Osteocyte (in vitro differentiated cells): ENCODE results near the gene CLDN19. TPM values are rescaled to one million over a fixed set of nuclear protein-coding genes. Genes with fewer than 3 reads are reported as not detected.

Source experiments
- DNase-seq: peaks from one replicate; pipeline ENCODE4 v3.0.0; 2021; ENCODE audit warnings: mixed read lengths; ENCODE audit not compliant: unreplicated experiment; ENCODE audit errors: extremely low spot score
- H3K27ac Mint-ChIP-seq: one replicate; pipeline ENCODE4 v1.8.0; 2021; ENCODE audit warnings: mild to moderate bottlenecking, mixed read lengths; ENCODE audit not compliant: unreplicated experiment
- H3K27me3 Mint-ChIP-seq: one replicate; pipeline ENCODE4 v1.8.0; 2021; ENCODE audit warnings: mixed read lengths; ENCODE audit not compliant: unreplicated experiment
- H3K36me3 Mint-ChIP-seq: one replicate; pipeline ENCODE4 v1.8.0; 2021; ENCODE audit warnings: mixed read lengths; ENCODE audit not compliant: unreplicated experiment
- H3K4me1 Mint-ChIP-seq: one replicate; pipeline ENCODE4 v1.8.0; 2021; ENCODE audit warnings: mixed read lengths; ENCODE audit not compliant: unreplicated experiment
- H3K4me3 Mint-ChIP-seq: one replicate; pipeline ENCODE4 v1.8.0; 2021; ENCODE audit warnings: mild to moderate bottlenecking, moderate library complexity, mixed read lengths; ENCODE audit not compliant: unreplicated experiment
- H3K9me3 Mint-ChIP-seq: one replicate; pipeline ENCODE4 v1.8.0; 2021; ENCODE audit warnings: mixed read lengths; ENCODE audit not compliant: unreplicated experiment
- total RNA-seq: library from RNA; stranded (reverse); gene quantifications from 2 replicates; pipeline ENCODE4 v1.2.1, GENCODE V29; 2021
- TF ChIP-seq, protein P1 (sequence below): fragments of 200-600 bp; sonication (generic); IDR thresholded peaks from 2 replicates; pipeline ENCODE4 v1.5.0; 2021; ENCODE audit warnings: antibody characterized with exemption, mild to moderate bottlenecking, moderate library complexity

The CLDN19 gene
- total RNA-seq, 1 donor from 2014 or later: not detected

DNA sequence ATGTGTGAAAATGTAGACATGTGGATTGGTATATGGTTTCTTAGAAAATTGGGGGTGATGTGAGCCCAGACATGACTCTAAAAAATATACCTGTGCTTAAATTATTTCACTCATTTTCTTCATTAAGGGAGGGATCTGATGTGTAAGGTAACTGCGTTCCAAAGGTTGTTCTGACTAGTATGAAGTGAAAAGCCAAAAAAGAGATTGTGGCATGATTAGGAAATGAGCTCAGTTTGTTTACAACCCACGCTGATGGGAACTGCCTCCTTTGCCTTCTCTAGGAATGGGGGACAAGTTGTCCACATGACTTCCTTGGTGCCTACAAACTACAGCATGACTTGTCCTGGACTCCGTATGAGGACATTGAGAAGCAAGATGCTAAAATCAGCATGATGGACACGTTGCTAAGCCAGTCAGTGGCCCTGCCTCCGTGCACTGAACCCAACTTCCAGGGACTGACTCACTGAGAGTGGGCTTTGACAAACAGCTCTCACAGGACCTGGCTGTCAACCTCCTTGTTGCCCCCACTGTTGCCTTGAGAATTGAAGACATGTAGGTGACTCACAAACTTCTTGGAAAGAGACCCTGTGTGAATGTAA, 35.0 kb upstream of the CLDN19 start:
- H3K9me3 Mint-ChIP-seq: no peaks in the 10 kb centered on the region
- no peak for DNase-seq
- H3K4me1 Mint-ChIP-seq: peaks cover 9% of the 10 kb centered on the region
- no peaks in the 10 kb centered on the region for H3K27me3 Mint-ChIP-seq
- peaks cover 41% of the 10 kb centered on the region for H3K36me3 Mint-ChIP-seq
- no peak overlapping the region for H3K4me3 Mint-ChIP-seq
- TF ChIP-seq, protein P1, sequence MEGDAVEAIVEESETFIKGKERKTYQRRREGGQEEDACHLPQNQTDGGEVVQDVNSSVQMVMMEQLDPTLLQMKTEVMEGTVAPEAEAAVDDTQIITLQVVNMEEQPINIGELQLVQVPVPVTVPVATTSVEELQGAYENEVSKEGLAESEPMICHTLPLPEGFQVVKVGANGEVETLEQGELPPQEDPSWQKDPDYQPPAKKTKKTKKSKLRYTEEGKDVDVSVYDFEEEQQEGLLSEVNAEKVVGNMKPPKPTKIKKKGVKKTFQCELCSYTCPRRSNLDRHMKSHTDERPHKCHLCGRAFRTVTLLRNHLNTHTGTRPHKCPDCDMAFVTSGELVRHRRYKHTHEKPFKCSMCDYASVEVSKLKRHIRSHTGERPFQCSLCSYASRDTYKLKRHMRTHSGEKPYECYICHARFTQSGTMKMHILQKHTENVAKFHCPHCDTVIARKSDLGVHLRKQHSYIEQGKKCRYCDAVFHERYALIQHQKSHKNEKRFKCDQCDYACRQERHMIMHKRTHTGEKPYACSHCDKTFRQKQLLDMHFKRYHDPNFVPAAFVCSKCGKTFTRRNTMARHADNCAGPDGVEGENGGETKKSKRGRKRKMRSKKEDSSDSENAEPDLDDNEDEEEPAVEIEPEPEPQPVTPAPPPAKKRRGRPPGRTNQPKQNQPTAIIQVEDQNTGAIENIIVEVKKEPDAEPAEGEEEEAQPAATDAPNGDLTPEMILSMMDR: no peak
- no peak overlapping the region for H3K27ac Mint-ChIP-seq

DNA sequence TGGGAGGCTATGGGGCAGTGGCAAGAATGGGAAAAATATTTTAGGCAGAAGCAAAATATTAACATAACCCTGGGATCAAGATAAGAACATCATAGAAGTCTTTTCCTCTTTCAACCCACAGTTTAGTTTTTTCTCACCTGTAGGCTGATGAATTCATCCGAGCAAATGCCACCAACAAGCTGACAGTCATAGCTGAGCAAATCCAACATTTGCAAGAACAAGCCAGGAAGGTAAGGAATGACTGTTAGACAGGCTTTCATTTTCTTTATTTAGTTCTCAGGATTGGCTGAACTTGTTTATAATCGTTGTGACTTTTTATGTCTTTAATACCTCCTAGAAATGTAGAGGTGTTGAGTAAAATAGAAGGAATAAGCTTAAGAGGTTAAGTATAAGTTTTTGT, 33.4 kb upstream of the CLDN19 start:
- H3K27ac Mint-ChIP-seq: no peak overlapping the region
- H3K36me3 Mint-ChIP-seq: peaks cover 41% of the 10 kb centered on the region
- no peaks in the 10 kb centered on the region for H3K27me3 Mint-ChIP-seq
- no peak overlapping the region for H3K4me3 Mint-ChIP-seq
- H3K9me3 Mint-ChIP-seq: no peaks in the 10 kb centered on the region
- TF ChIP-seq, protein P1: no peak
- H3K4me1 Mint-ChIP-seq: peaks cover 15% of the 10 kb centered on the region
- no peak for DNase-seq

DNA sequence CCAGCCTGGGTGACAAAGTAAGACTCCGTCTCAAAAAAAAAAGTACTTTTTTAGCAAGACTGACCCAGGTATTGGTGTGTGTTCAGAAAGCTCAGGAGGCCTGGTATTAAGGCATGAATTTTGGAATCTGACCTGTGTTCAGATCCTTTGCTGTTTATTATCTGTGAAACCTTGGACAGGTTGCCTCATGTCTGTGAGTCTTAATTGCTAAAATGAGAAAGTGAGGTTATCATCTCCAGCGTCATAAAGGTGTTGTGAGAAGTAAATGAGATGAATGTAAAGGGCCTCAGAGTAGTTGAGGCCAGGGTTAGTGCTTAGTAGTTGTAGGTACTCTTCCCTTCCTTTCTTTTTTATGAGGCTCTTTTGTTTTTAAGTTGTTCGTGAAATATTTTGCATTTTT, 29.8 kb upstream of the CLDN19 start:
- H3K27me3 Mint-ChIP-seq: no peaks in the 10 kb centered on the region
- no peaks in the 10 kb centered on the region for H3K9me3 Mint-ChIP-seq
- DNase-seq: no peak
- TF ChIP-seq, protein P1: no peak
- H3K4me1 Mint-ChIP-seq: peaks cover 23% of the 10 kb centered on the region
- no peak overlapping the region for H3K27ac Mint-ChIP-seq
- peak overlapping the region; percentile 30 for H3K4me3 Mint-ChIP-seq
- H3K36me3 Mint-ChIP-seq: peaks cover 14% of the 10 kb centered on the region

DNA sequence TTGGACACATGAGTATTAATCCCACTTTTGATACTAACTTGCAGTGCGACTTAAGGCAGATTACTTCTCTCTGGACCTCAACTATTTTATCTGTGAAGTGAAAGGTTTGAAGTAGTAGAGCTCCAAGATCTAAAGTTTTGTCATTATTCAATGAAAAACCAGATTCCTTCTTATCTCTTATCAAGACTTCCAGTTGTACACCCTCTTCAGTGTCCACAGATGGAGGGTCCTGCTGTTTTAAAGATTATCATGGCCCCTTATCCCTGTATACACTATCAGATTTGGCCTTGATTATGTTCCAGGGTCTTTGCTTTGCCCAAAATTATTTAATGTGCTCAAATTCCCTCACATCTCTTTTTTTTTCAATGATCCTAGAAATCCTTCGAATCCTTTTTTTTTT, 28.1 kb upstream of the CLDN19 start:
- no peaks in the 10 kb centered on the region for H3K9me3 Mint-ChIP-seq
- TF ChIP-seq, protein P1: no peak
- DNase-seq: no peak
- H3K27ac Mint-ChIP-seq: peak overlapping the region; percentile 85
- peaks cover 27% of the 10 kb centered on the region for H3K4me1 Mint-ChIP-seq
- peaks cover 9% of the 10 kb centered on the region for H3K36me3 Mint-ChIP-seq
- H3K27me3 Mint-ChIP-seq: no peaks in the 10 kb centered on the region
- no peak overlapping the region for H3K4me3 Mint-ChIP-seq

DNA sequence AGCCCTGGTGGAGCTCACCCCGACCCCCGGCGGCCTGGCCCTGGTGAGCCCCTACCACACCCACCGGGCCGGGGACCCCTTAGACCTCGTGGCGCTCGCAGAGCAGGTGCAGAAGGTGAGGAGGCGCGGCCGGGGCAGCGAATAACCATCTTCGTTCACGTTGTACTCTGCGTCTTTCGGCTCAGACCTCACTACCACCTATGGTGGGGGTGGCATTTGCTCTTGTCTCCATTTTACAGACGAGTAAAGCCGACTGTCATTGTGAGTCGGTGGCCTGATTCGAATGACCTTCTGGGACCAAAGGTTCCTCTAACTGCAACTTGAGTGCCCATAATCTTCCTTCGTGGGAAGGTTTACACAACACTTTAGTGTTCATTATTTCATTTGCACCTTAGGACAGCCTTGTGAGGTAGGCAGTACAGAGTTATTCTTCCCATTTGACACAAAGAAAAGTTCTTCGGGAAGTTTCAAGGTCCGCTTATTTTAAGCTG, 27.5 kb upstream of the CLDN19 start:
- H3K36me3 Mint-ChIP-seq: peaks cover 9% of the 10 kb centered on the region
- H3K27ac Mint-ChIP-seq: peak overlapping the region; percentile 85
- no peak overlapping the region for H3K4me3 Mint-ChIP-seq
- TF ChIP-seq, protein P1: no peak
- peaks cover 27% of the 10 kb centered on the region for H3K4me1 Mint-ChIP-seq
- H3K27me3 Mint-ChIP-seq: no peaks in the 10 kb centered on the region
- no peaks in the 10 kb centered on the region for H3K9me3 Mint-ChIP-seq
- DNase-seq: no peak
